ENCODE measurements around the gene UPP1.
"Not testable (repeated sequence)": the region's sequence is repeated elsewhere in the genome, so short reads cannot be mapped to it uniquely, and the experiment has no call there.

Gene UPP1

GRCh38 chr7:48109848-48110663, 21.0 kb downstream of the UPP1 start:
- in situ Hi-C loops (cut with HindIII; ENCODE audit: low sequenced_read_pairs) = no loop called here

GRCh38 chr7:48110868-48111267, 21.8 kb downstream of the UPP1 start:
- in situ Hi-C loops (cut with HindIII; ENCODE audit: low sequenced_read_pairs) = no loop called here

DNA sequence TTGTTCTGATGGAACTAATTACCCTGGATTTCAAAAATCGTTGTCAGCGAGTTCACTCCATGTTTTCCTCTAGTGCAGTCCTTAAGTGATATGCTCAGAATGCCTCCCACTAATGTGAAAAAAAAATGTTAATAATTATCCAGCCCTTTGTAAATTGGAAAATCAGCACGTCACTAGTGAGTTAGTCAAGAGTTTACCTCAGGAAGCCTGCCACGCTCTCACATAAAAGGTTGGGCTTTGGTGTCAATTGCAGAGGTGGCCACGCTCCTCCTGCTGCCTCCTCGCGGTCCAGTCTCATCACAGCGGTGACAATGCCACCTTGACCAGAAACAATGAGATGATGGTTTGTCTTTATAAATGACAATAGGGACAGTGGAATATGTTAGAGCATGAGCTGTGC, 22.5 kb downstream of the UPP1 start:
- in situ Hi-C loops (cut with HindIII; ENCODE audit: low sequenced_read_pairs) = no loop called here

DNA sequence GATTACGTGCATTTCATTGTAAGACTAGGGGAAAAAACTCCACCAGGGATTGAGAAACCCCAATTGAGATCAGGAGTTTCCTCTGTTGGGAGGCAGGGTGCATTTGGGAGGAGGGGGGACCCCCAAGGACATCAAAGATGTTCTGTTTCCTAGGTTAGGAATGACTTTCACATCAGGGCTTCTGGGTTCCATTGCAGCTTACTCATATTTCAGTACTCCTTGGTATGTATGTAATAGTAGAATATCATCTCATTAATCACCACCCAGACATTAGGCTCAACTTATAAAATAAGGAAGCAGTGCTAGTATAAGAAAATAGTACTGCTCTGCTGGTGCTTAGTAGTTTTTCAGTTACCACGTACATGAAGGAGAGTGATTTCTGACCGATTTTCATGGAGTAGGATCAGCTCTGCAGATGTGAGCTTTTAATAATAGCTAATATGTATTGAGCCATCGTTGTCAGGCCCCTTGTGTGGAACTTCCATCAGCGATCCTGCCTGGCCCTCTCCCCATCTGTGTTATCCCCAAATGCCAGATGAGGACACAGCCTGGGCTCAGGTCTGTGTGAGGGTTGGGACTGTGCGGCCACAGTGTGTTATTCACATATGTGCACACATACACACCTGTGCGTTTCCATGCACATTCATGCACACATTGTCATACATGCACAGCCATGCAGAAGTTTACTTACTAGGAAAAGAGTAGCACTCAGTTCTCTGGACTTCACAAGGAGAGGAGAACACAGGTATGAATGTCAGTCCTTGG, 23.5 kb downstream of the UPP1 start:
- in situ Hi-C loops (cut with HindIII; ENCODE audit: low sequenced_read_pairs) = no loop called here

DNA sequence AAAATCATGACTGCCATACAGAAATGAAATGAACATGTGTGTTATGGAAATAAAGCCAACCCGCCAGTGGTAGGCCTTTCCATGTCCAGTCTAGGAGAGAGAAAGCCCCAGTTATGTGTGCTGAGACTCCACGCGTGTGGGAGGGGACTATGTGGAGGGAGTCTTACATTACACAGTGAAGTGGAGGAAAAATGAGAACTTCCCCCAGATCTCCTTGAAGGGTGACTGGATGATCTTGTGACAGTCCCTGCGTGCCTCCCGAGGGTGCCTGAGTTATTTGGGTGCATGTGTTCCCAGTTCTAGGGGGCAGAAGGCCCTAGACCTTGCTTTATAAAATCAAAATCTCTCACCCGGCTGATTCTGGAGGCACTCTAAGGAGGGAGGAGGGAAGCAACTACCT, 24.2 kb downstream of the UPP1 start:
- in situ Hi-C loops (cut with HindIII; ENCODE audit: low sequenced_read_pairs) = no loop called here

DNA sequence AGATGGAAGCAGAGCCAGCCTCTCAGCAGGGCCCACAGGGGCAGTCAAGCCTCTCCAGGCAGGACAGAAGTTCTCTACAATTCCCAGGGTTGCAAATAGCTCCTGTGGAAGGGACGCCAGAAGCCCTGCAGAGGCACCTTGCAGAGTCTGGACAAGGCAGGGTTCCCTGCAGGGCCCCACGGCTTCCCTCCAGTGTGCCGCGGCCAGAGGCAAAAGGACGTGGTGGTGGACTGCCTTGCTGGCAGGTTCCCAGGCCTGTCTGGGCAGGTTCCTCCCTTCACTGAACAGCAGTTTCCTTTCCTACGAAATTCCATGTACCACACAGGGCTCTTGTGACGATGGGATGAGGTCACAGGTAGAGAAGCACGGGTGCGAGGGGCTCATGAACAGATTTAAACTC, 25.1 kb downstream of the UPP1 start:
- in situ Hi-C loops (cut with HindIII; ENCODE audit: low sequenced_read_pairs) = no loop called here

- in situ Hi-C loops (cut with HindIII; ENCODE audit: low sequenced_read_pairs) = no loop called here
Observed at GRCh38 chr7:48114589-48114988, 25.5 kb downstream of the UPP1 start.

- in situ Hi-C loops (cut with HindIII; ENCODE audit: low sequenced_read_pairs) = no loop called here
Observed at GRCh38 chr7:48116043-48116442, 27.0 kb downstream of the UPP1 start.

DNA sequence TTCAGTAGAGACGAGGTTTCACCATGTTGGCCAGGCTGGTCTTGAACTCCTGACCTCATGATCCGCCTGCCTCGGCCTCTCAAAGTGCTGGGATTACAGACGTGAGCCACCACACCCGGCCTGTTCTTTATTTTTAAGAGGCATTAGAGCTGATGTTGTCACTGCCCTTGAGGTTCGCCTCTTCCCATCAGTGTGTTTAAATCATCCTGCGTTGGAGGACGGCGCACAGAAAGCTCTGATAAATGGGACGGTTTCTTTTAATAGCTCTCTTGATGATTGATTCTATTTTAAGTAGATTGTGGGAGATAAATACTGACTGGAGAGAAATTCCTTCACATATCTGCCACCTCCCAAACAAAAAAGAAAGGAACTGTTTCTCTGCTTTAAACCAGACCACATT, 29.0 kb downstream of the UPP1 start:
- in situ Hi-C loops (cut with HindIII; ENCODE audit: low sequenced_read_pairs) = no loop called here

- in situ Hi-C loops (cut with HindIII; ENCODE audit: low sequenced_read_pairs) = not testable (repeated sequence)
Observed at GRCh38 chr7:48120536-48120935, 31.5 kb downstream of the UPP1 start.

GRCh38 chr7:48126037-48126436, 37.0 kb downstream of the UPP1 start:
- in situ Hi-C loops (cut with HindIII; ENCODE audit: low sequenced_read_pairs) = no loop called here

GRCh38 chr7:48130658-48131108, 41.6 kb downstream of the UPP1 start:
- in situ Hi-C loops (cut with HindIII; ENCODE audit: low sequenced_read_pairs) = no loop called here

DNA sequence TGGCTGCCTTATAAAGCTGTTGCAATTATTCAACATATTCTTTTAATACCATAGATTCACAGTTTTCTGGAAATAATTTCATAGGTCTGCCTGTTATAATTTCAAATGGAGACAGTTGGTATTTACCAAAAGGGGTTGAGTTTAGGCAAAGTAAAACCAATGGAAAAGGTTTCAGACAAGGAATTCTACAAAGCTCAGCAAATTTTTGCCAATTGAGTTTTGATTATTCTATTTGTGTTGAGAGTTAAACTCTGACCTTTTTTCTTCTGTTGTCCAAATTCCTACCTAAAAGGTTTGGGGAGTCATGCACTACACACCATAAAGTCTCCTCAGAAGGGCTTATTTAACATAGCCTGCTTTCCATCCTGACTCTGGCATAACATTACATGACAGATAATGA, 43.7 kb downstream of the UPP1 start:
- in situ Hi-C loops (cut with HindIII; ENCODE audit: low sequenced_read_pairs) = no loop called here

DNA sequence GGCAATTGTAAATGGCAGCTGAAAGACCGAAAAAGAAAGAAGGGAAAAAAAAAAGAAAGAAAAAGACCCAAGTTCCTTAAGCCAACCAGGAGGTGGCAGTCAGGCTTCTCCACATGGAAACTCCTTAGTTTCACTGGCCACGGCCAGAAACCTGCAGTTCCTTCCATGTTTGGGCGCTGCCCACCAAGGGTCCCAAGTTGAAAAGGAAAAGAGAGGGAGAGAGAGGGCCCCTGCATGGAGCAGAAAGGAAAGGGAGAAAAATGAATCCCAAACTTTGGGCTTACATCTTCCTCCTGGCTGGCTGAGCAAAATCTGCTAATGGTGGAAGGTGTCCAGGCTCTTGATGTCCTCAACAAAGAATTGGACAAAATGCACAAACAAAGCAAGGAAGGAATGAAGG, 50.4 kb downstream of the UPP1 start:
- in situ Hi-C loops (cut with HindIII; ENCODE audit: low sequenced_read_pairs) = no loop called here

DNA sequence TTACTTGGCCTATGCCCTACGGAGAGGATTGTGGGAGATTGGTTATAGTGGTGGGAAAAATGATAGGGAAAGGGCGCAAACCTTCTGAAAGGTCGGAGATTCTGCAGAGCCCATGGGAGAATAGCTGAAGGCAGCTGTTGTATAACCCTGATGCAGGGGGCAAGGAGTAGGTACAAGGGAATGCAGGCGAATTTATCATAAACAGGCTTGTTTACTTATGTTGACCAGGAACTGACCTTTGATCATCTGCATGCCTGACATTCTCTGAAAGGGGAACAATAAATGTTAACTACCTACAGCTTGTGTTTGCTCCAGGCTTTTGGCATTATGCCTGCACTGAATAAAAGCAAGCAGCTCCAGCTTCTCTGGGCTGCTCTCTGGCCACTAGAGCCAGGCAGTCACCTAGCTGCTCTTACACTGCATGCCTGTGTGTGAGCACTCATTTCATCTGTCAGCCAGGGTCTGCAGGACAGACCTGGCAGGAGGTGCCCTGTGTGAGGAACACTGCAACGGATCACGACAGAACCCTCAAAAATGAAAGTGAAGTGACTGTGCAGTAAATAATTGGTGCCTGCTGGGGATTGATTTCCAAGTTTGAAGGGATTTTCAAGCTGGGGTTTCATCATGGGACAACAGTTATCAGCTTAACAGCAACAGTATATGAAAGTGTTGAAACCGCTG, 51.1 kb downstream of the UPP1 start:
- in situ Hi-C loops (cut with HindIII; ENCODE audit: low sequenced_read_pairs) = no loop called here

- in situ Hi-C loops (cut with HindIII; ENCODE audit: low sequenced_read_pairs) = no loop called here
Observed at GRCh38 chr7:48141521-48141920, 52.5 kb downstream of the UPP1 start.

- in situ Hi-C loops (cut with HindIII; ENCODE audit: low sequenced_read_pairs) = no loop called here
Observed at GRCh38 chr7:48144291-48144768, 55.3 kb downstream of the UPP1 start.

DNA sequence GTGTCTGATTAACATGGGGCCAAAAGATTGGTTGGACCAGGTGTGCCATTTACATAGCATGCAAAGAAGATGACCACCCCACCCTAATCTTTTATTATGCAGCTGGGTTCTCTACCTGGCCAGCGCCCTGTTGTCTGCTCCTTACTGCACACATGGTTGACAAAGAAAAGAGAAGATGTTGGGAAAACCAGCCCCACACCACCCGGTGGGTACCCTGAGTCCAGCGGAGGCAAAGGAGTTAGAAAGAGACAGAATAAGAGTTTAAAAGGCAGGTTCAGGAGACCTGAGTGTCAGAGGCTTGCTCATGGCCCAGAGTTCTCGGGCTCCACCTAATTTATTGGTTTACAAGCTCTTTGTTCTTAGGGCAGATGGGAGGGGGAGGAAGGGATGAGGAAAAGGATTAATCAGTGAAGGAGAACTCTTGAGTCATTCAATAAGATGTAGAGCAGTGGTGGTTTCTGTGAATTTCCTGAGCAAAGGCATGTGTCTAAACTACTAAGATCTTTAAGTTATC, 58.1 kb downstream of the UPP1 start:
- in situ Hi-C loops (cut with HindIII; ENCODE audit: low sequenced_read_pairs) = no loop called here

GRCh38 chr7:48147690-48148089, 58.6 kb downstream of the UPP1 start:
- in situ Hi-C loops (cut with HindIII; ENCODE audit: low sequenced_read_pairs) = not testable (repeated sequence)

DNA sequence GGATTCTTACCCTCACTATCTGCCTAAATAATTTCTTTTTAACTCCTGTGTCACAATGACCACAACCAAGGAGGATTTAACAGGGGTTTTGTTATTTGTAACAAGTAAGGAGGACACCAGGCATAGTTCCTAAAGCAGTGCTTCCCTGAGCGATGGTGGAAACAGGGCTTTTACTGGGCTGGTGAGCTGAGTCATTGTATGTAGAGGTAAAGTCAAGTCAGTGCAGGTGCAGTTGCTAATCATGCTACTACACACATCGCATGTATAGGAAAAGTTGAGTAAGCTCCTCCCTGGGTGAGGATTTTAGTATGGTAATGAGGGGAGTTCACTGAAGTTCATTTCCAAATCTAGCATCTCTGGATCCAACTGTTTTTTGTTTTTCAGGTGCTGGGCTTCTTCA, 59.2 kb downstream of the UPP1 start:
- in situ Hi-C loops (cut with HindIII; ENCODE audit: low sequenced_read_pairs) = no loop called here

GRCh38 chr7:48149058-48149457, 60.0 kb downstream of the UPP1 start:
- in situ Hi-C loops (cut with HindIII; ENCODE audit: low sequenced_read_pairs) = no loop called here
